Right lobe of liver (tissue), 4 donors: ENCODE data around the gene NECAP2.

Experiments
- CTCF ChIP-seq, 4 donors: fragments of 200-600 bp in 3 of 4; fragments of 450-650 bp in 1 of 4; IDR thresholded peaks; one replicate each; pipeline versions ENCODE4 v1.5.1 to v1.8.0; 2016 to 2022; ENCODE audit warnings: antibody characterized with exemption in 4 of 4, mild to moderate bottlenecking in 2 of 4
- POLR2A ChIP-seq: fragments of 450-650 bp; IDR thresholded peaks from one replicate; pipeline ENCODE4 v1.6.1; 2017; ENCODE audit warnings: antibody characterized with exemption, mild to moderate bottlenecking
- donor health status: DM: no; HTN: no; CAD: no.
- donor health status: DM: no; HTN: no; CAD: no.
- donor health status: DM: no; HTN: yes; CAD: no.

- no peak for TF ChIP-seq CTCF (IDR thresholded peaks at IDR 0.05)
- no peak for TF ChIP-seq POLR2A
These were observed 20.0 kb upstream of the NECAP2 start for GRCh38 chr1:16420424-16421118.
